H1 (cell line): ENCODE data around the gene ABCC4. TPM values are rescaled to one million over a fixed set of nuclear protein-coding genes. Genes with fewer than 3 reads are reported as not detected.

Experiments used
- CBX5 ChIP-seq: fragments of 300-800, 300-1000 bp; sonication (generic); IDR thresholded peaks from 2 replicates; pipeline ENCODE4 v1.7.1; 2016; ENCODE audit warnings: antibody characterized with exemption, low read length, low read depth
- CREB1 ChIP-seq: IDR thresholded peaks from 2 replicates; pipeline ENCODE4 v1.6.1; 2012; ENCODE audit warnings: inconsistent platforms
- CTBP2 ChIP-seq: IDR thresholded peaks from 2 replicates; pipeline ENCODE4 v1.7.0; 2011; ENCODE audit warnings: borderline replicate concordance, mild to moderate bottlenecking, moderate library complexity, mixed read lengths, low read length; ENCODE audit not compliant: insufficient read depth, insufficient read length
- NRF1 ChIP-seq: IDR thresholded peaks from 2 replicates; pipeline ENCODE4 v1.6.1; 2011; ENCODE audit warnings: mild to moderate bottlenecking, low read depth, low read length, improper control_type of control experiment
- SIX5 ChIP-seq: IDR thresholded peaks from 2 replicates; pipeline ENCODE4 v1.6.1; 2011; ENCODE audit warnings: mild to moderate bottlenecking, low read depth, low read length
- SP4 ChIP-seq: IDR thresholded peaks from 2 replicates; pipeline ENCODE4 v1.6.1; 2012; ENCODE audit warnings: low read length, inconsistent platforms
- polyA plus RNA-seq, 7 experiments: library from polyadenylated mRNA; depleted of rRNA in 3 of 7; stranded (reverse) in 5 of 7; unstranded in 2 of 7; fragments of >200 nt in 5 of 7; fragments of 200-250 nt in 2 of 7; gene quantifications; 1 replicate in 5 of 7; 2 replicates in 1 of 7; 4 replicates in 1 of 7; pipeline versions ENCODE4 v1.2.1 to v1.2.3, GENCODE V29; 2011 to 2013; ENCODE audit warnings: missing spikeins in 2 of 7, mixed read lengths in 2 of 7
- total RNA-seq: library from RNA; stranded (reverse); fragmentation: NEBNext Ultra II Directional; extraction: Animal tissue kit (Norgen Biotek cat#: 25700); gene quantifications from 2 replicates; pipeline ENCODE4 v1.2.1, GENCODE V29; 2021
- TF ChIP-seq, protein P1 (sequence below): IDR thresholded peaks from 2 replicates; pipeline ENCODE4 v1.6.1; 2012; ENCODE audit warnings: low read length, inconsistent platforms

Gene ABCC4
- total and polyA plus RNA-seq, 2 of the 8 experiments (the other 6 are each of a cell fraction or from before 2014, with no cell fraction given), result 4.0 to 14.1 TPM

DNA sequence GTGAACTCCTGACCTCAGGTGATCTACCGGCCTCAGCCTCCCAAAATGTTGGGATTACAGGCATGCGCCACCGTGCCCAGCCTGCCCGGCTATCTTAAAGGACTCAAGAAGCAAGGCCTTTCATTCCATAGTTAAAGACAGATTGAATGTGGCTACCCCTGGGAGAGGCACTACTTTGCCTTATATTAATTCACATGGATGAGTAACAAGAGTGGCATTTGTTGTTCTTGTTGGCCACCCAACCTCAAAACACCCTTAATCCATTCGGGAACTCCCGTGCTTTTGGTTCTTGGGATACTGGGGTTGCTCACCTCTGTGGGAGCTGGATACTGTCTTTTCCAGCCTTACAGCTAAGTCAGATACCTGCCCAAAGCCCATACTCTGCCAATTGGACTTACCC is 34.4 kb upstream of the ABCC4 start (continued):
- TF ChIP-seq CTBP2 (no peak), SIX5 (no peak), CBX5 (no peak), CREB1 (no peak), NRF1 (no peak), SP4 (no peak)
- TF ChIP-seq, protein P1, sequence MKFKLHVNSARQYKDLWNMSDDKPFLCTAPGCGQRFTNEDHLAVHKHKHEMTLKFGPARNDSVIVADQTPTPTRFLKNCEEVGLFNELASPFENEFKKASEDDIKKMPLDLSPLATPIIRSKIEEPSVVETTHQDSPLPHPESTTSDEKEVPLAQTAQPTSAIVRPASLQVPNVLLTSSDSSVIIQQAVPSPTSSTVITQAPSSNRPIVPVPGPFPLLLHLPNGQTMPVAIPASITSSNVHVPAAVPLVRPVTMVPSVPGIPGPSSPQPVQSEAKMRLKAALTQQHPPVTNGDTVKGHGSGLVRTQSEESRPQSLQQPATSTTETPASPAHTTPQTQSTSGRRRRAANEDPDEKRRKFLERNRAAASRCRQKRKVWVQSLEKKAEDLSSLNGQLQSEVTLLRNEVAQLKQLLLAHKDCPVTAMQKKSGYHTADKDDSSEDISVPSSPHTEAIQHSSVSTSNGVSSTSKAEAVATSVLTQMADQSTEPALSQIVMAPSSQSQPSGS, result no peak
- TF ChIP-seq, all 59 proteins: peak for 0
